HEK293T (cell line): Measurements from ENCODE around the gene ZNF181.
A peak's percentile ranks its signal among the peaks of the same experiment; 100 is the strongest.

Experiments used
- CTCF ChIA-PET: fragments of 350-600 bp; formaldehyde crosslinking; extraction: SDS; loops from one replicate; lab custom pipeline; 2021; ENCODE audit warnings: antibody characterized with exemption, inconsistent platforms; lab: Yijun Ruan, JAX
- POLR2A ChIA-PET: fragments of 350-600 bp; formaldehyde crosslinking; extraction: SDS; loops from one replicate; lab custom pipeline; 2020; ENCODE audit warnings: antibody characterized with exemption, inconsistent platforms; lab: Yijun Ruan, JAX
- DNase-seq: peaks from one replicate; pipeline ENCODE4 v3.0.0; 2012; ENCODE audit warnings: mixed read lengths; ENCODE audit errors: extremely low spot score
- ARNT ChIP-seq: fragments of 450-650 bp; IDR thresholded peaks from 2 replicates; pipeline ENCODE4 v1.6.1; 2017; ENCODE audit warnings: mild to moderate bottlenecking
- BHLHE40 ChIP-seq: fragments of 450-650 bp; IDR thresholded peaks from 2 replicates; pipeline ENCODE4 v1.6.1; 2016; ENCODE audit warnings: mild to moderate bottlenecking, moderate library complexity, borderline replicate concordance
- CTBP1 ChIP-seq: fragments of 450-650 bp; IDR thresholded peaks from 2 replicates; pipeline ENCODE4 v1.6.1; 2016; ENCODE audit warnings: borderline replicate concordance
- ELF4 ChIP-seq: fragments of 450-650 bp; IDR thresholded peaks from 2 replicates; pipeline ENCODE4 v1.6.1; 2017; ENCODE audit warnings: antibody characterized with exemption
- FOXA1 ChIP-seq: fragments of 450-650 bp; IDR thresholded peaks from 2 replicates; pipeline ENCODE4 v1.6.1; 2016; ENCODE audit warnings: mild to moderate bottlenecking
- FOXK2 ChIP-seq: fragments of 450-650 bp; IDR thresholded peaks from 2 replicates; pipeline ENCODE4 v1.6.1; 2016; ENCODE audit warnings: mild to moderate bottlenecking
- FOXM1 ChIP-seq: fragments of 450-650 bp; IDR thresholded peaks from 2 replicates; pipeline ENCODE4 v1.6.1; 2017; ENCODE audit warnings: mild to moderate bottlenecking, borderline replicate concordance
- HDGF ChIP-seq: fragments of 450-650 bp; IDR thresholded peaks from 2 replicates; pipeline ENCODE4 v1.6.1; 2017; ENCODE audit warnings: antibody characterized with exemption, borderline replicate concordance
- L3MBTL2 ChIP-seq: fragments of 450-650 bp; conservative IDR thresholded peaks from 2 replicates; pipeline ENCODE4 v1.6.1; 2016; ENCODE audit warnings: mild to moderate bottlenecking
- LEF1 ChIP-seq: fragments of 450-650 bp; IDR thresholded peaks from 2 replicates; pipeline ENCODE4 v1.6.1; 2017; ENCODE audit warnings: mild to moderate bottlenecking, borderline replicate concordance
- NFRKB ChIP-seq: fragments of 450-650 bp; IDR thresholded peaks from 2 replicates; pipeline ENCODE4 v1.6.1; 2016; ENCODE audit warnings: mild to moderate bottlenecking, moderate library complexity
- PKNOX1 ChIP-seq: fragments of 450-650 bp; IDR thresholded peaks from 2 replicates; pipeline ENCODE4 v1.6.1; 2016
- SP1 ChIP-seq: fragments of 450-650 bp; IDR thresholded peaks from 2 replicates; pipeline ENCODE4 v1.6.1; 2017
- SUZ12 ChIP-seq: fragments of 450-650 bp; IDR thresholded peaks from 2 replicates; pipeline ENCODE4 v1.6.1; 2016; ENCODE audit warnings: mild to moderate bottlenecking
- TARDBP ChIP-seq: fragments of 450-650 bp; IDR thresholded peaks from 2 replicates; pipeline ENCODE4 v1.6.1; 2016
- ZNF384 ChIP-seq: fragments of 450-650 bp; IDR thresholded peaks from 2 replicates; pipeline ENCODE4 v1.6.1; 2016

The ZNF181 gene

GRCh38 chr19:34711890-34712289 lies 22.2 kb upstream of the ZNF181 start:
- CTCF ChIA-PET: interaction anchor here (0.6 kb wide), 3 partner anchors 174 to 615 kb away, joined by 3 to 7 read pairs (median 5); no protein-coding TSS in a partner anchor
- no peak for DNase-seq
- TF ChIP-seq ARNT (no peak), CTBP1 (no peak), SP1 (no peak), L3MBTL2 (no peak), FOXM1 (no peak), BHLHE40 (no peak), TARDBP (no peak), LEF1 (no peak), PKNOX1 (no peak), HDGF (no peak), SUZ12 (no peak), FOXA1 (no peak), NFRKB (no peak), FOXK2 (no peak), ELF4 (no peak), ZNF384 (no peak)
- POLR2A ChIA-PET: no interaction called here

GRCh38 chr19:34712395-34713261 lies 21.4 kb upstream of the ZNF181 start:
- CTCF ChIA-PET: interaction anchor here (0.6 kb wide), 3 partner anchors 175 to 616 kb away, joined by 3 to 7 read pairs (median 5); no protein-coding TSS in a partner anchor

GRCh38 chr19:34713262-34713637 lies 20.8 kb upstream of the ZNF181 start:
- POLR2A ChIA-PET: no interaction called here
- no peak for DNase-seq
- TF ChIP-seq SUZ12 (no peak), ZNF384 (no peak), L3MBTL2 (no peak), SP1 (no peak)
- CTCF ChIA-PET: interaction anchor here (0.6 kb wide), 1 partner anchor 658 kb away, joined by 8 read pairs; no protein-coding TSS in a partner anchor

More at GRCh38 chr19:34712395-34713261, 21.4 kb upstream of the ZNF181 start:
- peak; percentile 52 for TF ChIP-seq L3MBTL2
- no peak for TF ChIP-seq SP1
- peak; percentile 73 for DNase-seq
- POLR2A ChIA-PET: no interaction called here

GRCh38 chr19:34715357-34715756 lies 18.7 kb upstream of the ZNF181 start:
- CTCF ChIA-PET: no interaction called here
- POLR2A ChIA-PET: no interaction called here
- no peak for DNase-seq
- TF ChIP-seq ARNT: no peak
- TF ChIP-seq LEF1: no peak

GRCh38 chr19:34722353-34722752 lies 11.7 kb upstream of the ZNF181 start:
- DNase-seq: no peak
- TF ChIP-seq SP1 (no peak), CTBP1 (no peak), FOXK2 (no peak), SUZ12 (no peak), LEF1 (no peak), ZNF384 (no peak), FOXA1 (no peak), FOXM1 (no peak), ELF4 (no peak), TARDBP (no peak), HDGF (no peak), NFRKB (no peak)
- ChIA-PET POLR2A (no interaction called here), CTCF (no interaction called here)

DNA sequence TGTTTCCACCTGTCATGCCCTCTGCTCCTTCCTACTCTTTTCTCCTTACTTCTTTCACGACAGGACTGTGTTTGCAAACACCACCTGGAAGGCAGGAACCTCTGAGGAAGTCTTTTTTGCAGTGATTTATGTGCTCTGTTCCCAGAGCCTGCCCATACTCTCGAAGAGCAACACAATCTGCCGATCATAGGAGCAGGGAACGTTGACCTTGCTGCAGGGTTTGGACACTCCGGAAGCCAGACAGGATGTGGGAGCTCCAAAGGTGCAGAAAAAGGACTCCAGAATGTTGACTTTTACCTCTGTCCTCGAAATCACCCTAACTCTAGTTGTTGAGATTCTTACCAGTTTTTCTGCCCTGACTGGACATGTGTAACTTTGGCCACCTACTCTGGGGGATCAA lies 8.6 kb upstream of the ZNF181 start:
- POLR2A ChIA-PET: no interaction called here
- TF ChIP-seq ELF4 (no peak), TARDBP (no peak), ZNF384 (no peak), ARNT (no peak)
- CTCF ChIA-PET: no interaction called here
- DNase-seq: no peak

DNA sequence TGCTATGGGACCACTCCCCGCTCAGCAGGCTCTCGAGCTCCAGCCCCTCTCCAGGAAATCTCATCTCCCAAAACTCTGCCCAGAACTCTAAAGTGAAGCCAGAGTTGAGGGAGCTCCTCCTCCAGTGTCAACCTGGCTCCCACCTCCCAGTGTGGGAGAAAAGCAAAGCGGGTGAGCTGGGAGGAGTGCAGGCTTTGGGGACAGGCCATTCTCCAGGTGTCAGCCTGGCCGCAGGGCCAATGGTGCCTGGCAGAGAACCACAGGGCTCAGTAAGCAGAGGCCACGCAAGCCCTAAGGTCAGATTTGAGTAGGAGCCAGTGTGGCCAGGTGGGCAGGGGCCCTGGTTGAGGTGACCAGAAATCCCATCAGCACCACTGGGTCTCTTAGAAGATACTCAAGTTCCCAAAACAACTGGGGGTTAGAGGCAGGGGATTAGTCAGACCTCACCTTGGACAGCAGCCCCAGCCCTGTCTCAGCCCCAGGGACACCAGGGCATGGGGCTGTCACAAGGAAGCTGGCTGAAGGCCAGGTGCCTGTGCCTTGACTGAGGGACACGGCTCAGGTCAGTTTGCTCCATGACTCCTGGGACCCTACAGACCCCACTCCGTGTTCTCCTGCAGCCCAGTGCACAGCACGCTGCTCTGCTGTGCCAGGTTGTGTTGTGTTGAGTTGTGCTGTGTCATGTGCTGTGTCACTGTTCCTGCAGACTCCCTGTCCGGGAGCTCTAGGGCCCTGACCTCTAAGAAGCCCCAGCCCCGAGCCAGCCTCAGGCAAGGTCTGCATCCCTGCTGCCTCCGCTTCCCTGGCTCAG lies 2.8 kb upstream of the ZNF181 start:
- DNase-seq: no peak
- CTCF ChIA-PET: no interaction called here
- TF ChIP-seq FOXA1 (no peak), ELF4 (no peak), TARDBP (no peak), FOXM1 (no peak), SP1 (no peak), ARNT (no peak), CTBP1 (no peak), BHLHE40 (no peak), SUZ12 (no peak), ZNF384 (no peak), NFRKB (no peak), PKNOX1 (no peak), L3MBTL2 (no peak), HDGF (no peak), FOXK2 (no peak)
- POLR2A ChIA-PET: no interaction called here
